ENCODE measurements around the gene VGF. TPM values are rescaled to one million over a fixed set of nuclear protein-coding genes. Genes with fewer than 3 reads are reported as not detected.

Gene VGF
- total RNA-seq: 0.39 TPM in 1 of 2 replicates, not detected in the other

GRCh38 chr7:101165075-101165957 lies at the start of gene VGF:
VGF (minus strand) TSS chr7:101165569; CDS start chr7:101164843, 726 bp downstream.

GRCh38 chr7:101200862-101201599 lies 35.7 kb upstream of the VGF start, which contains the start of gene MOGAT3:
MOGAT3 (minus strand) TSS chr7:101201036; CDS start chr7:101200854, 182 bp downstream.

GRCh38 chr7:101180130-101180755 lies 14.9 kb upstream of the VGF start, which contains the start of gene NAT16:
NAT16 (minus strand) TSS chr7:101180293; CDS start chr7:101174807, 5,486 bp downstream.

GRCh38 chr7:101153969-101154692 lies 11.2 kb downstream of the VGF start, which contains the start of gene AP1S1:
AP1S1 (plus strand) TSS chr7:101154476; CDS start chr7:101154515, 39 bp downstream.

GRCh38 chr7:101126651-101127459 lies 38.5 kb downstream of the VGF start, which contains the start of gene SERPINE1:
SERPINE1 (plus strand) TSS chr7:101127104; CDS start chr7:101128394, 1,290 bp downstream.

Small RNAs within 50 kb of the gene (small RNA-seq; reads per million reads assigned to genes)
- 0.16 reads per million for gene MIR4653

Other genes starting within 250 kb of the VGF start
- gene MUC3A, start 216.0 kb downstream of the VGF start, total RNA-seq: not detected in 2 replicates
- gene MUC12, start 196.0 kb downstream of the VGF start, total RNA-seq: not detected in 2 replicates
- not detected in 2 replicates for gene MUC17, start 145.5 kb downstream of the VGF start, total RNA-seq
- gene TRIM56, start 80.1 kb downstream of the VGF start, total RNA-seq: 6.2 and 12.3 TPM in 2 replicates
- gene SERPINE1, start 38.5 kb downstream of the VGF start, total RNA-seq: 287 and 464 TPM in 2 replicates
- gene AP1S1, start 11.1 kb downstream of the VGF start, total RNA-seq: 119 and 137 TPM in 2 replicates
- gene NAT16, start 14.7 kb upstream of the VGF start, total RNA-seq: not detected in 2 replicates
- not detected in 2 replicates for gene MOGAT3, start 35.5 kb upstream of the VGF start, total RNA-seq
- gene PLOD3, start 52.0 kb upstream of the VGF start, total RNA-seq: 85.2 and 93.2 TPM in 2 replicates
- gene ZNHIT1, start 52.6 kb upstream of the VGF start, total RNA-seq: 56.3 and 68.3 TPM in 2 replicates
- gene CLDN15, start 72.2 kb upstream of the VGF start, total RNA-seq: 3.3 and 5.9 TPM in 2 replicates
- gene FIS1, start 79.5 kb upstream of the VGF start, total RNA-seq: 86.8 and 174 TPM in 2 replicates
- 18.0 and 23.5 TPM in 2 replicates for gene IFT22, start 156.2 kb upstream of the VGF start, total RNA-seq
- gene COL26A1, start 197.3 kb upstream of the VGF start, total RNA-seq: not detected in 2 replicates